Measurements from ENCODE around the gene MAP2K3.

- TF ChIP-seq CTCF (IDR thresholded peaks at IDR 0.05 in 2 of 3, conservative IDR thresholded peaks at IDR 0.05 in 1 of 3; ENCODE audit: control insufficient read depth in 2 of 3, extremely low read depth in 1 of 3, insufficient read depth in 1 of 3, low read depth in 3 of 3, low read length in 3 of 3) (no peak), BHLHE40 (IDR thresholded peaks at IDR 0.05; ENCODE audit: borderline replicate concordance in 1 of 2, low read depth in 2 of 2, low read length in 1 of 2) (no peak), HCFC1 (IDR thresholded peaks at IDR 0.05; ENCODE audit: low read length) (no peak), SUZ12 (IDR thresholded peaks at IDR 0.05; ENCODE audit: unreplicated experiment) (no peak), CHD1 (IDR thresholded peaks at IDR 0.05; ENCODE audit: low read depth, low read length) (no peak), MTA2 (IDR thresholded peaks at IDR 0.05; ENCODE audit: low read depth) (no peak), ATF3 (IDR thresholded peaks at IDR 0.05; ENCODE audit: borderline replicate concordance, extremely low read depth, low read depth, low read length) (no peak), POLR2A (IDR thresholded peaks at IDR 0.05; ENCODE audit: low read depth, low read length) (no peak), NRF1 (conservative IDR thresholded peaks at IDR 0.05; ENCODE audit: low read depth, low read length) (no peak), MTA3 (IDR thresholded peaks at IDR 0.05; ENCODE audit: borderline replicate concordance, low read length) (no peak), MYC (IDR thresholded peaks at IDR 0.05; ENCODE audit: insufficient read depth, insufficient read length, insufficient replicate concordance, low read length, severe bottlenecking) (no peak)
- TF ChIP-seq, protein P1, sequence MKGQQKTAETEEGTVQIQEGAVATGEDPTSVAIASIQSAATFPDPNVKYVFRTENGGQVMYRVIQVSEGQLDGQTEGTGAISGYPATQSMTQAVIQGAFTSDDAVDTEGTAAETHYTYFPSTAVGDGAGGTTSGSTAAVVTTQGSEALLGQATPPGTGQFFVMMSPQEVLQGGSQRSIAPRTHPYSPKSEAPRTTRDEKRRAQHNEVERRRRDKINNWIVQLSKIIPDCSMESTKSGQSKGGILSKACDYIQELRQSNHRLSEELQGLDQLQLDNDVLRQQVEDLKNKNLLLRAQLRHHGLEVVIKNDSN (IDR thresholded peaks at IDR 0.05; ENCODE audit: borderline replicate concordance, extremely low read length, insufficient read depth, low read depth, low read length) = no peak
- TF ChIP-seq, protein P2, sequence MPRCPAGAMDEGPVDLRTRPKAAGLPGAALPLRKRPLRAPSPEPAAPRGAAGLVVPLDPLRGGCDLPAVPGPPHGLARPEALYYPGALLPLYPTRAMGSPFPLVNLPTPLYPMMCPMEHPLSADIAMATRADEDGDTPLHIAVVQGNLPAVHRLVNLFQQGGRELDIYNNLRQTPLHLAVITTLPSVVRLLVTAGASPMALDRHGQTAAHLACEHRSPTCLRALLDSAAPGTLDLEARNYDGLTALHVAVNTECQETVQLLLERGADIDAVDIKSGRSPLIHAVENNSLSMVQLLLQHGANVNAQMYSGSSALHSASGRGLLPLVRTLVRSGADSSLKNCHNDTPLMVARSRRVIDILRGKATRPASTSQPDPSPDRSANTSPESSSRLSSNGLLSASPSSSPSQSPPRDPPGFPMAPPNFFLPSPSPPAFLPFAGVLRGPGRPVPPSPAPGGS (IDR thresholded peaks at IDR 0.05; ENCODE audit: borderline replicate concordance, insufficient read depth, low read depth, low read length, poor library complexity, severe bottlenecking) = no peak
Observed at GRCh38 chr17:21352981-21353265, 68.4 kb downstream of the MAP2K3 start.
